ENCODE results near the gene OSBPL2.

Gene OSBPL2

DNA sequence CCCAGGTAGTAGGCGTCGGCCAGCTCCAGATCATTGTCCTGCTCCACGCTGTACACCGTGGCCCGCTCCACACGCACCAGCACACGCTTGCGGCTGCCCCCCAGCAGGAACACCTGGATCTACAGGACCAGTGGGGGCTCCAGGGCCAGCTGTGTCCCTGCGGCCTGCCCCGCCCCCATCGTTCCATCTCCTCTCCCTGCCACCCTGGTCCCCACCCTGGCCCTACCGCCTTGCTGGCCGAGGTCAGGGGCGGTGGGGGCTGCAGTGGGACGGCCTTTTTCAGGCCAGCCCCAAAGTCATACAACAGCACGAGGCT lies 74.3 kb downstream of the OSBPL2 start:
- TF ChIP-seq, protein P1, sequence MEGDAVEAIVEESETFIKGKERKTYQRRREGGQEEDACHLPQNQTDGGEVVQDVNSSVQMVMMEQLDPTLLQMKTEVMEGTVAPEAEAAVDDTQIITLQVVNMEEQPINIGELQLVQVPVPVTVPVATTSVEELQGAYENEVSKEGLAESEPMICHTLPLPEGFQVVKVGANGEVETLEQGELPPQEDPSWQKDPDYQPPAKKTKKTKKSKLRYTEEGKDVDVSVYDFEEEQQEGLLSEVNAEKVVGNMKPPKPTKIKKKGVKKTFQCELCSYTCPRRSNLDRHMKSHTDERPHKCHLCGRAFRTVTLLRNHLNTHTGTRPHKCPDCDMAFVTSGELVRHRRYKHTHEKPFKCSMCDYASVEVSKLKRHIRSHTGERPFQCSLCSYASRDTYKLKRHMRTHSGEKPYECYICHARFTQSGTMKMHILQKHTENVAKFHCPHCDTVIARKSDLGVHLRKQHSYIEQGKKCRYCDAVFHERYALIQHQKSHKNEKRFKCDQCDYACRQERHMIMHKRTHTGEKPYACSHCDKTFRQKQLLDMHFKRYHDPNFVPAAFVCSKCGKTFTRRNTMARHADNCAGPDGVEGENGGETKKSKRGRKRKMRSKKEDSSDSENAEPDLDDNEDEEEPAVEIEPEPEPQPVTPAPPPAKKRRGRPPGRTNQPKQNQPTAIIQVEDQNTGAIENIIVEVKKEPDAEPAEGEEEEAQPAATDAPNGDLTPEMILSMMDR (IDR thresholded peaks at IDR 0.05; ENCODE audit: low read depth, low read length) = no peak
- DNase-seq (ENCODE audit: extremely low read depth, low read depth) = no peak

GRCh38 chr20:62313021-62313420 lies 74.7 kb downstream of the OSBPL2 start:
- TF ChIP-seq, protein P1 (IDR thresholded peaks at IDR 0.05; ENCODE audit: low read depth, low read length) = no peak
- DNase-seq (ENCODE audit: extremely low read depth, low read depth) = no peak

DNA sequence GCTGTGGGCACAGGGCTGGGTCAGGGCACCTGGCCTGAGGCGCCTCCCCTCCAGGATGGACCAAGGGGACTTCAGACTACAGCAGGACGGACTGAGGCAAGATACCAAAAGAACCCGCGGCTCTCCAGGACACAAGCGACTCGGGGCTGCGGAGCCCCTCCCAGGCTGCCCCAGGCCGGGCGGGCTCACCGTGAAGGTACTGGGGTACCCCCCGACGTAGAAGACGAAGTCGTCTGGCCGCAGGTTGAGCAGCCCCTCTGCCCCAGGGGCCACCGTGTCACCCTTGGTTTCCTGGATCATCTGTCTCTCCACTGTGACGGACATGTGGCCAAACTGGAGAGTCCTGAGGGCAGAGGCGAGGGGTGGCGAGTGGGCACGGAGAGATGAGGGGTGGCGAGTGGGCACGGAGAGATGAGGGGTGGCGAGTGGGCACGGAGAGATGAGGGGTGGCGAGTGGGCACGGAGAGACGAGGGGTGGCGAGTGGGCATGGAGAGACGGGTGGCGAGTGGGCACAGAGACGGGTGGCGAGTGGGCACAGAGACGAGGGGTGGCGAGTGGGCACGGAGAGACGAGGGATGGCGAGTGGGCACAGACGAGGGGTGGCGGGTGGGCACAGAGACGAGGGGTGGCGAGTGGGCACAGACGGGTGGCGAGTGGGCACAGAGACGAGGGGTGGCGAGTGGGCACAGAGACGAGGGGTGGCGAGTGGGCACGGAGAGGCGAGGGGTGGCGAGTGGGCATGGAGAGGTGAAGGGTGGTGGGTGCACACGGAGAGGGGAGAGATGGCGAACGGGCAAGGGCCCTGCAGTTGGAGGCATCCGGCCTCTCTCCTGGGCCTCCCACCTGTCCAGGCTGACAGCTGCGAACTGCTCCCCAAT lies 75.4 kb downstream of the OSBPL2 start:
- TF ChIP-seq, protein P1 (IDR thresholded peaks at IDR 0.05; ENCODE audit: low read depth, low read length) = no peak
- no peak for DNase-seq (ENCODE audit: extremely low read depth, low read depth)

- DNase-seq (ENCODE audit: extremely low read depth, low read depth) = no peak
- TF ChIP-seq, protein P1 (IDR thresholded peaks at IDR 0.05; ENCODE audit: low read depth, low read length) = no peak
Observed at GRCh38 chr20:62314339-62314638, 76.0 kb downstream of the OSBPL2 start.

DNA sequence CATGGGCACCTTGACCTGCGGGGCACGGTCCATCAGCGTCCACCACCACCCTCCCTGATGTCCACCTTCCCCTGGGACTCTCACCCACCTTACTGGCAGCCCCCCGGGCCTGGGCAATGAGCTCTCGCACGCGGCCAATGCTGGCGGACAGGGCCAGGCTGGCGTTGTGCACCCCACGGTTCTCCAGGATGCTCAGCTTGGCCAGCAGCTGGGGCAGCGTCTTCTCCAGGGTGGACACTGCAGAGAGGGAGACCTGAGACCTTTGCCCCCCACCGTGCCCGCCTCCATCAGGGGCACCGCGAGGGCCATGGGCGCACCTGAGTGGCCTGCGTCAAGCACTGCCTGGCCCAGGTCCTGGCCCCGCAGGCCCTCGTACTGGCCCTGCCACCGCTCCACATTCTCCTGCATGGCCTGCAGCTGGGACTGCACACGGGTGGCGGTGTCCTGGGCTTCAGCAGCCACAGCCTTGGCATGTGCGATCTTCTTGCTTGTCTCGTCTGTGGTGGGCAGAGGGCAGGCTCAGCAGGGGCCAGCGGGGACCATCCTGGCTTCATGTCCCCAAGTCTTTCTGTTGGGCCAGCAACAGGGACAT lies 76.5 kb downstream of the OSBPL2 start:
- no peak for DNase-seq (ENCODE audit: extremely low read depth, low read depth)
- TF ChIP-seq, protein P1 (IDR thresholded peaks at IDR 0.05; ENCODE audit: low read depth, low read length) = no peak

DNA sequence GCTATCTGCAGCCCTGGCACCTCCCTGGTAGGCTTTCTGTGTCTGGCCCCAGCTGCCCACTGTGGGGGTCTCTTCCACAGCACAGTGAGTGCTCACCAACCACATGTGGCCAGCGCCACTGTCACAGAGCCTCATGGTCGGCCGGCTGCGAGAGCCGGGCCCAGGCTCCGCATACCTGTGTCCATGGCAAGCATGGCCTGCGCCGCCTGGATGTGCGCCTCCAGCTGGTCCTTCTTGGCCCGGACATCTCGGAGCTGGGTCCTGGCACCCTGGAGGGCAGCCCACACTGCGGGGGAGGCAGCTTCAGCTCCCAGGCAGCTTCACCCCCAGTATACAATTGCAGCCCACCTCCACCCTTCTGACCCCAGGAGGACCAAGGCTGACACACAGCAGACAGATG lies 77.5 kb downstream of the OSBPL2 start:
- TF ChIP-seq, protein P1 (IDR thresholded peaks at IDR 0.05; ENCODE audit: low read depth, low read length) = no peak
- no peak for DNase-seq (ENCODE audit: extremely low read depth, low read depth)

- TF ChIP-seq, protein P1 (IDR thresholded peaks at IDR 0.05; ENCODE audit: low read depth, low read length) = no peak
- no peak for DNase-seq (ENCODE audit: extremely low read depth, low read depth)
Observed at GRCh38 chr20:62316331-62317166, 78.2 kb downstream of the OSBPL2 start.

Measured in AG09319 (cell line).